IPS-18c (cell line): ENCODE data around the gene PSMB7.

Source experiments
- H3K4me3 ChIP-seq: 2 replicates; pipeline ENCODE4 v1.7.0; 2013; ENCODE audit warnings: low read depth, mild to moderate bottlenecking, low read length, moderate library complexity; ENCODE audit not compliant: insufficient read depth
- H3K9me3 ChIP-seq: one replicate; pipeline ENCODE4 v1.6.1; 2013; ENCODE audit warnings: mild to moderate bottlenecking, low read length, moderate library complexity; ENCODE audit not compliant: control insufficient read depth, insufficient read depth

The PSMB7 gene

DNA sequence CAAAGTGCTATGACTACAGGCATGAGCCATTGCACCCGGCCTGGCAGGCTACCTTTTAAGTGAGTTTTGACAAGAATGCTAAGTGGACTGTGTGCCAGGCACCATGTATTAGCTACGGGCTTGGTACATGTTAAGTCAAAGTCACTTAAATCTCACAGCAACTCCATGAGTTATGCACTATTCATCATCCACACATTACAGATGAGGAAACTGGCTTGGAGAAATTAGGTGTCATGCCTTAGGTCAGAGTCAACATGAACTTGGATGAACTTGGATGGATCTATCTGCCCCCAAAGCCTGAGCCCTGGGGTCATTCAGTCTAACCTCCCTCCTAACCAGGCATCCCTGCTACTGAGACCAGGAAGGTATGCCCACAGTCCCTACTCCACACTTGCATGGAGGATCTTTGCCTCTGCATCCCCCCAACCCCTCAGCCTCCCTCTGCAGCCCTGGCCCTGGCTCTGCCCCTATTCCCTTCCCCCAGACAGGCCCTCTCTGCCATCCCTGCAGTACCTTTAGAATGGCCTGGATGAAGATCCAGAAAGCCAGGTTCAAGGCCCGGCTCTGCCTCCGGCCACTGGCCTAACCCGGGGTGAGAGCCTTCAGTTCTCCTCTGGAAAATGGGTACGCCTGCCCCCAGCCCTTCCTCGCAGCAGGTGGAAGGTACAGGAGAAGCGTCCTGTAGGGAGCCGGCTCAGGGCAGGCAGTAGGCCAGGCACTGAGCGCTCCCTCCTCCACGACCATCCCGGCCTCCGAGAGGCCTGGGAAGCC is 34.3 kb upstream of the PSMB7 start:
- Histone ChIP-seq H3K9me3 (peaks cover 4% of the 10 kb centered on the region), H3K4me3 (no peak overlapping the region)

DNA sequence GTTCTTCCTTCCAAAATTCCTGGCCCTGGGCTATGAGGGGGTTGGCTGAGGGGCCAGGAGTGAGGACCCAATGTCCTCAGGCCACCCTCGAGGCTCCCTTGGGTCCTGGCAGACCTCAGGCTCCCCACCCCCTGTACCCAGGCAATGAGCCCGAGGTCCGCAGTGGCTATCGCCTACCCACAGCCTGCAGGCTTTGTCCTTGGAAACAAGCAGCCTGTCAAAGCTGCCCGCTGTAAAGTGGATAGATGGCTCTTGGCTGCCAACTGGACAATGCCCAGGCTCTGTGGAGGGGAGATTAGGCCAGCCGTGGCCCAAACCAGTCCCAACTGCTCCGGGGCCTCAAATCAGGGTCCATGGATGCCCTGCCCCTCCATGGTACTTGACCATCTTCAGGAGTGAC is 32.8 kb upstream of the PSMB7 start:
- Histone ChIP-seq H3K4me3 (no peak overlapping the region), H3K9me3 (peaks cover 4% of the 10 kb centered on the region)

DNA sequence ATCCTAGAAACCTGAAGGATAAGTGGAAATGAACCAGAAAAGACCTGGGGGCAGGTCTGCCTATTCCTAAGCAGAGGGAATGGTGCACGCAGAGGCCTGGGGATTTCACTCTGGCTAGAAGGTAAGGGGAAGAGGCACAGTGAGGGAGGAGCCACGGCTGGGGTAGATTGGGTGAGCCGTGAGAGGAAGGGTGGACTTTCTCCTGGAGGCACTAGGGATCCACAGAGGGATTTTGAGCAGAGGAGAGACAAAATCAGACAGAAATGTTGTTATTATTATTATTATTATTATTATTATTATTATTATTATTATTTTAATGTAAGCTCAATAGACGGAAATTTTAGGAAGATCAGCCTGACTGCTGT is 32.0 kb upstream of the PSMB7 start:
- H3K4me3 ChIP-seq: no peak overlapping the region
- no peaks in the 10 kb centered on the region for H3K9me3 ChIP-seq

DNA sequence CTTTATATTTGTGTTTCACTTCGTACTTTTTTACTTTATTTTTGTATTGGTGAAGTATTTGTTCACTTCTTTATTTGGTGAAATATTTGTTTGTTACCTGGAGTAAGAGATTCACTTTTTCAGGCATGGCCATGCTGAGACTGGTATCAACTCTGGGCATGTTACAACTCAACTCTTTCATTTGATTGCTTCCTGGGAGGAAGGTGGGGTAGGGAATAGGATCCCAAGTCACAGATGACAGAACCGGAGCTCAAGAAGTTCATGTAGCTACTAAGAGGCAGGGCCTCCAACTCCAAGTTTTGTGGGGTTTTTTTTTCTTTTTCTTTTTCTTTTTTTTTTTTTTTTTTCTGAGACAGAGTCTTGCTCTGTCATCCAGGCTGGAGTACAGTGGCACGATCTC is 28.9 kb upstream of the PSMB7 start:
- Histone ChIP-seq H3K9me3 (peaks cover 2% of the 10 kb centered on the region), H3K4me3 (no peak overlapping the region)

DNA sequence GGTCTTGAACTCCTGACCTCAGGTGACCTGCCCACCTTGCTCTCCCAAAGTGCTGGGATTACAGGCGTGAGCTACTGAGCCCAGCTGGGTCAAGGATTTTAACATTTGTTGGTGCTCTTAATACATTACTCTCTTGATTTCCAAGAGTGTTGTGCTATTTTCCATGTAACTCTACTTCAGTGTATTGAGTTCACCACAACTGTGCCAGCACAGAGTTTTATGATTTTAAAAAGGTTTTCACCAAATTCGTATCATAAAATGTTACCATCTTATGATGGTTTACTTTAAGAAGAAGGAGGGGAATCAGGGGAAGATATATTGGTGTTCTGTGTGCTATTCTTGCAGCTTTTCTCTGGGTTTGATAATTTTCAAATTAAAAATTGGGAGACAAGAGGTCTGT is 28.4 kb upstream of the PSMB7 start:
- Histone ChIP-seq H3K9me3 (peaks cover 2% of the 10 kb centered on the region), H3K4me3 (no peak overlapping the region)

DNA sequence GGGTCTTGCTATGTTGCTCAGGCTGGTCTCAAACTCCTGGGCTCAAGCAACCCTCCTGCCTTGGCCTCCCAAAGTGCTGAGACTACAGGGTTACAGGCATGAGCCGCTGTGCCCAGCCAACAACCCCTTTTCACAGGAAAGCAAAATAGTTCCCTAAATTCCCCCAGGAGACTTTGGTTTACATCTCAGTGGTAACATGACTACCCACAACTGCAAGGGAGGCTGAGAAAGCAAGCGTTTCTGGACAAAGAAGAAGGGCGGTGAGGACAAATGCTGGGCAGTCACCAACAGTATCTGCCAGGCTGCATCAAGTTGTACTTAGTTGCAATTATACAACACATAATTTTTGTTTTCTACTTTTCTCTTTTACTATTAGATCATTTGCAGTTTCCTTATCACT is 27.6 kb upstream of the PSMB7 start:
- Histone ChIP-seq H3K4me3 (no peak overlapping the region), H3K9me3 (peaks cover 2% of the 10 kb centered on the region)

DNA sequence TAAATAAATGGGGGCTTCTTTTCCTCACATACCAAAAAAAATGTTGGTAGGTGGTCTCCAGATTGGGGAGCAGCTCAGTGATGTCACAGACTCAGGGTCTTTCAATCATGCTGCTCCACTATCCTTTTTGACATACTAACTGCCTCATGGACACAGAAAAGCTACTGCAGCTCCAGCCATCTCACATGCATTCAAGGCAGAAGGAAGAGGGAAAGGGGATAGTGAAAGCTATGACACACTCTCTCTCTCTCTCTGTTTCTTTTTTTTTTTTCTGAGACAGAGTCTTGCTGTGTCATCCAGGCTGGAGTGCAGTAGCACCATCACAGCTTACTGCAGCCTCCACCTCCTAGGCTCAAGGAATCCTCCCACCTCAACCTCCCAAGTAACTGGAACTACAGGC is 27.1 kb upstream of the PSMB7 start:
- Histone ChIP-seq H3K4me3 (no peak overlapping the region), H3K9me3 (peaks cover 2% of the 10 kb centered on the region)

DNA sequence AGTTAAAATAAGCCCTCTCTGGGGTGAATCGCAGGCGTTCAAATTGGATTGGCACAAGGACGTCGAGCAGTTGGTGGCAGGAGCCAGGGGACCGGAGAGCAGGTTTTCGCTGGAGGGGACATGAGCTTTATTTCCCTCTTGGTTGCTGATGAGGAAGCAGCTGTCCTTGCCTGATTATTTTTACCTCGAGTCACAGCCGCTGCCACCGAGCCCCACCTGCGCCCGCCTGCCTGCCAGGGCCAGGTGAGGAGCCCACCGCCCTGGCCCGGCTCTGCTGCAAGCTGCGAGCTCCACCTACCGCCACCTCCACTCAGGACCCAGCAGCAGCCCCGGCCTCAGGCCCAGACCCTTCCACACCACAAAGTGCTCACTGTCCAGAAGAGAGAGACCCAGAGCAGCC is 26.0 kb upstream of the PSMB7 start:
- Histone ChIP-seq H3K4me3 (no peak overlapping the region), H3K9me3 (peaks cover 2% of the 10 kb centered on the region)

DNA sequence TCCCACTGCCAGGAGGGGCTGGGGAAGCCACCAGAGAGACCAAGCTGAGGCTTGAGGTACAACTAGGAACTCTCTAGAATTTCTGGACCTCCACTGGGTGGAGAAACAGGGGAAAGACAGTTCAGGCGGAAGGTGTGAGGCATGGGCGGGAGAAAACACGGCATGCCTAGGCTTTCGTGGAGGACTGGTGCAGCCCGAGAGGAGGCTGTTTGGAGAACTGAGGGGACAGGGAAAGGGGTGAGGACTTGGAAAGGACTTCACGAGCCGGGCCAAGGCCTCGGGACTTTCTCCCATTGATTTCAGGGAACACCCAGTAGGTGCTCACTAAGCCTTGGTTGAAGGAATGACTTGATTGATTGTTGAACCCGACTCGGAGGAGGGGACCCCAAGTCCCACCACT is 25.5 kb upstream of the PSMB7 start:
- peaks cover 2% of the 10 kb centered on the region for H3K9me3 ChIP-seq
- no peak overlapping the region for H3K4me3 ChIP-seq

DNA sequence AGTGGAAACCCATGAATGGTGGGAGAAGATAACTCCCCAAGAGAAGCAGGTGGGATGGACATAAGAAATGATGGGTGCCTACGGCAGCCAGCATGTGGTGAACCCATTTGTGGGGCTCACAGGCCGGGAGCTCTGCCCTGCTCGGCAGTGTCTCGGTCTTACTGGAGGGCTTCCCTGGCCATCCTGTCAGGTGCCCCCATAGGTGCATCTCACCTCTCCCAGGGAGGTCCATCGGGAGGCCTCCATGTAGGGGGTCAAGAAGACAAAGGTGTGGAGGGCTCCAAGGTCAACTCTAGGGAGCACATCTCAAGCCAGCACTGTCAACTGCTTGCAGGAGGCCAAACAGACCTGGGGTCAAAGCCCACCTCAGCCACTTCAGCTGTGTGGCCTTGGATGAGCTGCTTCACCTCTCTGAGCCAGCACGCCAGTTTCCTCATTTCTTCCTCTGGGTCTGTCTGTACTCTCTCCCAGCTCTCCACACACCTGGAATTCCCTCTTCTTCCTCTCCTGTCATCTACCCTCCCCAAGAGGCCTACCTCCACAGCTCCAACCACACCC is 24.5 kb upstream of the PSMB7 start:
- Histone ChIP-seq H3K9me3 (peaks cover 2% of the 10 kb centered on the region), H3K4me3 (no peak overlapping the region)

DNA sequence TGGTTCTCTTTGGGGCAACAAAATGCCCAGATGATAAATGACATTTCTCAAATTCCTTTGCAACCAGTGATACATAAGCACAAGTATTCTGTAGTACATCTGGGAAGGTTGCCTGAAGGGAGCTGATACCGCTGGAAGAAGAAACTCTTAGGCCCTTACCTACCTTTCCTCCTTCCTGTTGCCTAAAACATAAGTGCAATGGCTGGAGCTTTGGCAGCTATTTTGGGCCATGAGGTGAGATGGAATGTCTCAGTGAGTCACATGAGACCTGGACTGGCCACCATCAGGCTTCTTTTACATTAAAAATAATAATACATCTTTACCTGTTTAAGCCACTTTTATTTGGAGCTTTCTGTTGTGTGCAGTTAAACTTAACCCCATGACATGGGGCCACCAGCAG is 23.8 kb upstream of the PSMB7 start:
- H3K4me3 ChIP-seq: no peak overlapping the region
- H3K9me3 ChIP-seq: peaks cover 2% of the 10 kb centered on the region

DNA sequence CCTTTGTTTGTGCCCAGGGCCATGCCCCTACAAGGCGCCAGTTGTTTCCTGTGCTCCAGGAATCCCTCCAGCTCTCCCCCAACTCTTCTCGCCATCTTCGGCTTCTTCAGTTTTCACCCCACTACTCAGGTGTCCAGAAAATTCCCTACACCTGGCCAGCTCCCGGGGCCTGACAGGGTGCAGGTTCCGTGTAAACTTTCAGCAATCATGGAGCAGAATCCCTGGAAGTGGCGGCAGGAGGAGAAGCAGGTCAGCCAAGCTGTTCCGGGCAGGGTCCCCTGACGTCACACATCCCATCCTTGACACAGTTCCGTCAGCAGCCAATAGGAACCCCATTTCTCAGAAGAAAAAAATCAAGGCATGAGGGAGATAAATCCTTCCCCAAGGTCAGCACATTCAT is 22.8 kb upstream of the PSMB7 start:
- Histone ChIP-seq H3K9me3 (peaks cover 2% of the 10 kb centered on the region), H3K4me3 (no peak overlapping the region)

DNA sequence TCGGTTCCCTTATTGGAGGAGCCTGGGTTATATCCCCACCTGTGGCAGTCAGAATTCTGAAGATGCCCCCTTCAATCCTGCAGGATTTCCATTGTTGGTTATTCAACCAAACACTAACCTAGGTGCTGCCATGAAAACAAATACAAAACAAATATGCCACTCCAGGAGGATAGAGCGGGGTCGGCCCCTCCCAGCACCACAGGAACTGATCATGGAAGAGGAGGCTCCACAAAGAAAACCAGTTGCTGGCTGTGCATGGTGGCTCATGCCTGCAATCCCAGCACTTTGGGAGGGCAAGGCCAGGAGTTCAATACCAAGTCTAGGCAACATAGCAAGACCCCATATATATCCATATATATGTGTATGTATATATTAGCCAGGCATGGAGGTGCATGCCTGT is 21.8 kb upstream of the PSMB7 start:
- no peak overlapping the region for H3K4me3 ChIP-seq
- H3K9me3 ChIP-seq: peaks cover 2% of the 10 kb centered on the region

DNA sequence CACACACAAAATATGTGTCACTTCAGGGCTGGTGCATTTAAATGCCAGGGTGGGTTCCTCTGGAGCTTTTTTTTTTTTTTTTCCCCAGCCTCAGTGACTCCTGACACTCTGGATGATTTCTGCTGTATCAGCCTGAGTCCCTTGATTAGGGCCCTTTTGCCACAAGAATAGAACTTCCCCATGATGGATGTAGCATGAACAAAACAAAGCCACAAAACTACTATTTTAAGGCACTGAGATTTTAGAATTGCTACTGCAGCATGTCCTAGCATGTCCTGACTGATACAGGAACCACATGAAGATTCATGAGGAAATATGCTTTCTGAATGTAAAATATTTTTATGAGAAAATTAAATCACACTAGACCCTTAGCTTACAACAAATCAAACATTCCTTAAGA is 21.1 kb upstream of the PSMB7 start:
- H3K9me3 ChIP-seq: peaks cover 2% of the 10 kb centered on the region
- H3K4me3 ChIP-seq: no peak overlapping the region

DNA sequence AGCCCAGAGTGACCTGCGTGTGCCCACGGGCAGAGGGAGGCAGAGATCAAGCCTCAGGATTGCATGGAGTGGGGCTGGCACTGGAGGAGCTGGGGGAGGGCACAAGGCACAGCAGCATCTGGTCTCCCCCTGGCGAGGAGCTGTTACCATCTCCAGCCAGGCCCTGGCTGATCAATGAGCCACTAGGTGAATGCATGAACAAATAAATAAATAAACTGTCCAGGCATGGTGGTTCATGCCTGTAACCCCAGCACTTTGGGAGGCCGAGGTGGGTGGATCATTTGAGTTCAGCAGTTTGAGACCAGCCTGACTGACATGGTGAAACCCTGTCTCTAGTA is 14.3 kb upstream of the PSMB7 start:
- H3K4me3 ChIP-seq: no peak overlapping the region
- no peaks in the 10 kb centered on the region for H3K9me3 ChIP-seq

DNA sequence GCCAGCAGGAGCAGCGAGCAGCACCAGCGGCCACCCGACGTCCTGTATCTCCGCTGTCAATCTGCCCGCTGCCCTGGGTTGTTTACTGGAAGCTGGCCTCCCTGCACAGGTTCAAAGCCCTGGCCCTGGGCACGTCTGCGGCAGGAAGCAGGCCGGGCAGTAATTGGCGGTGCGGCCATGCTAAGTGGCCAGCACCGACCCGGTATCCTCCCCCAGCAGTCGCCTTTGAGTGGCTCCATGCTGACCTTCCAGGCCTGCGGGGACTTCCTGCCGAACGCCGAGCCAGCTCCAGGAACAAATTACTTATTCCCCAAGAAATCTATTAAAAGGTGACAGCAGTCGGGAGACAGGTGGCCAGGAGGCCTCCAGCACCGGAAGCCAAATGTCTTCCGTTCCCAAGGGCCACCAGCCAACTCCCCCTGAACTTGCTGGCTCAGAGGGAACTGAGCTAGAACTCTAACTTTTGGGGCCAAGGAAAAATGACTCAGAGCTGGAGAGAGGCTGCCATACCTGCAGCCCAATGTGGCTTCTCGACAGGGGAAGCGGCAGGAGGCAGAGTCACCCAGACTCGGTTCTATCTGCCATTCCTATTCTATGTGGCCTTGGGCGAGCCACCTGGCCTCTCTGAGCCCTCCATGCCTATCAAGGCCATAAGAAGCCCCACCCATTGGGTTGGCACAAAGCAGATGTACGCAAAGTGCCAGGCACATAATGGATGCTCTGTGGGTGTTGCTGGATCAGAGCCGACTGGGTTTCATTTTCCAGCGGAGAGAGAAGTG is 13.7 kb upstream of the PSMB7 start:
- Histone ChIP-seq H3K9me3 (no peaks in the 10 kb centered on the region), H3K4me3 (no peak overlapping the region)

DNA sequence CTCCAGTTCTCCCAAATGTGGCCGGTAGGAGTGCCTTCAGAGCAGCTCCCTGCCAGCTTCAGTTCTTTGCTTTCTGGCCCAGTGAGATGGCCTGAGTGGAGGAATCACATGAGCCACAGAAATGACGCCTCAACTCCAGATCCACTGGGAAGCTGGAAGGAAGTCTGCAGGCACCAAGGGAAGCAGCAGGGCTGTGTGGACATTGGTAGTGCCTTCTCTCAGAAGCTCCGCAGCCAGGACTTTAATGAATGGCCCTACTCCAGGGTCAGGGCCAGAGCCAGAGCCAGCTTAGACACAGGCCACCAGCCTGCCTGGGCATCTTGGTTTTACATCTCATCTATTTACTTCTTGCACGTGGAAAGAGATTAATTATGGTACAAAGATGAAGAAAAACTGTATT is 12.0 kb upstream of the PSMB7 start:
- Histone ChIP-seq H3K9me3 (no peaks in the 10 kb centered on the region), H3K4me3 (no peak overlapping the region)

DNA sequence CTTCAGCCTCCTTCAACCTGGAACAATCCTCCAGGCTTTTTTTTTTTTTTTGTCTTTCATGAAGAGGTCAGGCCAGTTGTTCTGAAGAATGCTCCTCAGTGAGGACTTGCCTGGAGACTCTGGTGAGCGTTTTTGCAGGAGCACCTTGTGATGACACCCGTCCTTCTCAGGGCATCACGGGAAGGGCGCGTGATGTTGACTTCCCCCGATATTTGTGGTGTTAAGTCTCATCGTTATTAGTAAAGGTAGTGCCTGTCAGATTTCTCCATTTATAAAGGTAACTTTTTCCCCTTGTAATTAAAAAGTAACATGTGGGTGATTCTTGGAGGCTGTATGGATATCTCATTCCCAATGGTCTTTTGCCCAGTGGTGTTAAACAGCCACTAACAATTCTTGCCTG is 11.1 kb upstream of the PSMB7 start:
- no peak overlapping the region for H3K4me3 ChIP-seq
- H3K9me3 ChIP-seq: no peaks in the 10 kb centered on the region
